ENCODE results near the gene TLE6. TPM values are rescaled to one million over a fixed set of nuclear protein-coding genes. Genes with fewer than 3 reads are reported as not detected.

TLE6 gene
- total RNA-seq, 1 donor, result 0.72 TPM

GRCh38 chr19:2993579-2993978, 16.2 kb downstream of the TLE6 start:
- H3K4me3 ChIP-seq (ENCODE audit: insufficient read depth, low read length), result no peak overlapping the region
- H3K27ac ChIP-seq (ENCODE audit: low read depth, low read length), result no peak overlapping the region
- TF ChIP-seq CTCF (IDR thresholded peaks at IDR 0.05; ENCODE audit: extremely low read depth, low read depth, low read length), result no peak
- DNase-seq (ENCODE audit: insufficient read length, low spot score, missing footprints), result peak; percentile 55
- no peak overlapping the region for H2AFZ ChIP-seq (ENCODE audit: low read length)
- no peak overlapping the region for H3K4me2 ChIP-seq (ENCODE audit: insufficient read depth, low read length)
- H3K36me3 ChIP-seq (ENCODE audit: insufficient read depth, low read length), result no peaks in the 10 kb centered on the region
- H3K4me1 ChIP-seq (ENCODE audit: insufficient read depth, low read length), result no peaks in the 10 kb centered on the region
- H3K9me3 ChIP-seq (ENCODE audit: low read depth, low read length), result no peaks in the 10 kb centered on the region
- H3K79me2 ChIP-seq (ENCODE audit: insufficient read depth, low read length), result no peaks in the 10 kb centered on the region
- no peaks in the 10 kb centered on the region for H4K20me1 ChIP-seq (ENCODE audit: insufficient read depth, low read length)
- H3K27me3 ChIP-seq (ENCODE audit: insufficient read depth, low read length), result no peaks in the 10 kb centered on the region

GRCh38 chr19:2994588-2995131, 17.3 kb downstream of the TLE6 start:
- H3K79me2 ChIP-seq (ENCODE audit: insufficient read depth, low read length), result no peaks in the 10 kb centered on the region
- no peaks in the 10 kb centered on the region for H3K27me3 ChIP-seq (ENCODE audit: insufficient read depth, low read length)
- DNase-seq (ENCODE audit: insufficient read length, low spot score, missing footprints), result peak; percentile 41
- no peaks in the 10 kb centered on the region for H3K9me3 ChIP-seq (ENCODE audit: low read depth, low read length)
- H3K4me3 ChIP-seq (ENCODE audit: insufficient read depth, low read length), result no peak overlapping the region
- no peak overlapping the region for H2AFZ ChIP-seq (ENCODE audit: low read length)
- H3K4me2 ChIP-seq (ENCODE audit: insufficient read depth, low read length), result no peak overlapping the region
- no peaks in the 10 kb centered on the region for H3K36me3 ChIP-seq (ENCODE audit: insufficient read depth, low read length)
- no peaks in the 10 kb centered on the region for H3K4me1 ChIP-seq (ENCODE audit: insufficient read depth, low read length)
- H4K20me1 ChIP-seq (ENCODE audit: insufficient read depth, low read length), result no peaks in the 10 kb centered on the region
- H3K27ac ChIP-seq (ENCODE audit: low read depth, low read length), result no peak overlapping the region
- no peak for TF ChIP-seq CTCF (IDR thresholded peaks at IDR 0.05; ENCODE audit: extremely low read depth, low read depth, low read length)

GRCh38 chr19:2997720-2998119, 20.4 kb downstream of the TLE6 start:
- H2AFZ ChIP-seq (ENCODE audit: low read length), result no peak overlapping the region
- no peaks in the 10 kb centered on the region for H3K27me3 ChIP-seq (ENCODE audit: insufficient read depth, low read length)
- no peaks in the 10 kb centered on the region for H4K20me1 ChIP-seq (ENCODE audit: insufficient read depth, low read length)
- no peak overlapping the region for H3K4me2 ChIP-seq (ENCODE audit: insufficient read depth, low read length)
- no peak overlapping the region for H3K4me3 ChIP-seq (ENCODE audit: insufficient read depth, low read length)
- no peak overlapping the region for H3K27ac ChIP-seq (ENCODE audit: low read depth, low read length)
- no peaks in the 10 kb centered on the region for H3K79me2 ChIP-seq (ENCODE audit: insufficient read depth, low read length)
- DNase-seq (ENCODE audit: insufficient read length, low spot score, missing footprints), result peak; percentile 45
- H3K36me3 ChIP-seq (ENCODE audit: insufficient read depth, low read length), result no peaks in the 10 kb centered on the region
- no peaks in the 10 kb centered on the region for H3K9me3 ChIP-seq (ENCODE audit: low read depth, low read length)
- no peaks in the 10 kb centered on the region for H3K4me1 ChIP-seq (ENCODE audit: insufficient read depth, low read length)
- no peak for TF ChIP-seq CTCF (IDR thresholded peaks at IDR 0.05; ENCODE audit: extremely low read depth, low read depth, low read length)

GRCh38 chr19:2998642-2999041, 21.3 kb downstream of the TLE6 start:
- no peaks in the 10 kb centered on the region for H3K9me3 ChIP-seq (ENCODE audit: low read depth, low read length)
- DNase-seq (ENCODE audit: insufficient read length, low spot score, missing footprints), result peak; percentile 53
- H3K79me2 ChIP-seq (ENCODE audit: insufficient read depth, low read length), result no peaks in the 10 kb centered on the region
- no peaks in the 10 kb centered on the region for H3K27me3 ChIP-seq (ENCODE audit: insufficient read depth, low read length)
- no peaks in the 10 kb centered on the region for H3K4me1 ChIP-seq (ENCODE audit: insufficient read depth, low read length)
- no peak overlapping the region for H3K4me2 ChIP-seq (ENCODE audit: insufficient read depth, low read length)
- H3K27ac ChIP-seq (ENCODE audit: low read depth, low read length), result no peak overlapping the region
- no peaks in the 10 kb centered on the region for H3K36me3 ChIP-seq (ENCODE audit: insufficient read depth, low read length)
- H2AFZ ChIP-seq (ENCODE audit: low read length), result no peak overlapping the region
- TF ChIP-seq CTCF (IDR thresholded peaks at IDR 0.05; ENCODE audit: extremely low read depth, low read depth, low read length), result no peak
- no peaks in the 10 kb centered on the region for H4K20me1 ChIP-seq (ENCODE audit: insufficient read depth, low read length)
- H3K4me3 ChIP-seq (ENCODE audit: insufficient read depth, low read length), result no peak overlapping the region
